ENCODE measurements around the gene BPHL. TPM values are rescaled to one million over a fixed set of nuclear protein-coding genes. Genes with fewer than 3 reads are reported as not detected.

Gene BPHL
- total RNA-seq, 2 donors from 2014 or later = 16.5 to 17.7 TPM

DNA sequence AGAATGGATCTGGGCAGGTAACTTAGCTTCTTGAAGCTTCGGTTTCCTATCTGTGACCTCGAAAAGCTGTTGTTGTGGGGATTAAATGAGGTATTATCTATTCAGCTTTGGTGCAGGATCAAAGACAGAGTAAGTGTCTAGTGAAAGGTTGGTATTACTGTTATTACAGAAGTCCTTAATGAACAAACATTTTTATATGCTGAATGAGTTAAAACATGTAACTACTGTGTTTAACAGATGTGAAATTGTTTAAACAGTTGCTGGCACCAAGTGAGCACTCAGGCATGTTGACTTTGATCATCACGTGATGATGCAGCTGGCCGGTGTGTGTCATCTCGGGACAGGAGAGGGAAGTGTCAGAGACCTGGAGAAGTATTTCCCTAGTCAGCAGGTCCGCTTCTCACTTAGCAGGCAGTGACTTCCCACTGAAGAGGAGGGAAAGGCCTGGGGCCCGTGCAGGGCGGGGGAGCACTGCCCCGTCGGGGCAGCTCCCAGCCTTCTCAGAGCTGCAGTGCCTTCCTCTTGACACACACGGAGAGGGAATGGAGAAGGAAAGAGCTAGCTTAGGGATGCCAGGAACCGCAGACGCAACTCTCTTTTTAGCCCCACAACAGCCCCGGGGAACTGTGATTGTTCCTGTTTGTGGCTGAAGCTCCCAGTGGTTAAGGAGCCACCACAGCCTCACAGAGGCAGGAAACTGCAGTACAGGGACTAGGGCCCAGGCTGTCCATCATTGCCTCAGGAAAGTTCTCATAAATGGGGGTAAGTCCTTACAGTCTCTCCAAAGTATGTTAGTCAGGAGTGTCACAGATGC is 20.8 kb downstream of the BPHL start:
- peak; percentile 85 for DNase-seq (ENCODE audit: low spot score)
- WGBS = 34% methylated on average over 14 of the region's 14 CpGs
- H3K36me3 ChIP-seq = no peaks in the 10 kb centered on the region
- H3K4me3 ChIP-seq = no peak overlapping the region
- no peaks in the 10 kb centered on the region for H3K27me3 ChIP-seq (replicated peaks; ENCODE audit: insufficient read depth)
- peak overlapping the region in 1 of 2 donors; percentile 20 for H3K27ac ChIP-seq
- intact Hi-C loops (cut with DNase I) = no loop called here
- no peaks in the 10 kb centered on the region for H3K9me3 ChIP-seq
- TF ChIP-seq, protein P1, sequence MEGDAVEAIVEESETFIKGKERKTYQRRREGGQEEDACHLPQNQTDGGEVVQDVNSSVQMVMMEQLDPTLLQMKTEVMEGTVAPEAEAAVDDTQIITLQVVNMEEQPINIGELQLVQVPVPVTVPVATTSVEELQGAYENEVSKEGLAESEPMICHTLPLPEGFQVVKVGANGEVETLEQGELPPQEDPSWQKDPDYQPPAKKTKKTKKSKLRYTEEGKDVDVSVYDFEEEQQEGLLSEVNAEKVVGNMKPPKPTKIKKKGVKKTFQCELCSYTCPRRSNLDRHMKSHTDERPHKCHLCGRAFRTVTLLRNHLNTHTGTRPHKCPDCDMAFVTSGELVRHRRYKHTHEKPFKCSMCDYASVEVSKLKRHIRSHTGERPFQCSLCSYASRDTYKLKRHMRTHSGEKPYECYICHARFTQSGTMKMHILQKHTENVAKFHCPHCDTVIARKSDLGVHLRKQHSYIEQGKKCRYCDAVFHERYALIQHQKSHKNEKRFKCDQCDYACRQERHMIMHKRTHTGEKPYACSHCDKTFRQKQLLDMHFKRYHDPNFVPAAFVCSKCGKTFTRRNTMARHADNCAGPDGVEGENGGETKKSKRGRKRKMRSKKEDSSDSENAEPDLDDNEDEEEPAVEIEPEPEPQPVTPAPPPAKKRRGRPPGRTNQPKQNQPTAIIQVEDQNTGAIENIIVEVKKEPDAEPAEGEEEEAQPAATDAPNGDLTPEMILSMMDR (IDR thresholded peaks at IDR 0.05) = no peak
- peak; percentile 94 for TF ChIP-seq POLR2AphosphoS5 (IDR thresholded peaks at IDR 0.05)
- peaks cover 11% of the 10 kb centered on the region for H3K4me1 ChIP-seq (replicated peaks)

DNA sequence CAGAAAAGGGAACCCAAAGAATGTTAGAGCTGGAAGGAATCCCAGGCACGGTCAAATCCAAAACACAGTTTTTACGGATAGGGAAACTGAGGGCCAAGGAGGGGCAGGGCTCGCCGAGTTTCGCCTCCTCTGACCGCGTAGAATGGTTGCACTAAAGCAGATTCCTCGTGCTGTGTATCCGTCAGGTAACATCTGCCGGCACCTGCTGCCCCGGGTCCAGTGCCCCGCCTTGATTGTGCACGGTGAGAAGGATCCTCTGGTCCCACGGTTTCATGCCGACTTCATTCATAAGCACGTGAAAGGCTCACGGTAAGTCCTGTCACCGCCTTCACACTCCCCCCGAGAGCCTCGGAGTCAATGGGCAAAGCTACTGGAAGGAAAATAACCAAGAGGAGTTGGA is 21.7 kb downstream of the BPHL start:
- no peaks in the 10 kb centered on the region for H3K27me3 ChIP-seq (replicated peaks; ENCODE audit: insufficient read depth)
- TF ChIP-seq, protein P1 (IDR thresholded peaks at IDR 0.05) = no peak
- no peak for TF ChIP-seq POLR2AphosphoS5 (IDR thresholded peaks at IDR 0.05)
- no peak for TF ChIP-seq POLR2A (IDR thresholded peaks at IDR 0.05)
- no peak for DNase-seq (ENCODE audit: low spot score)
- no peaks in the 10 kb centered on the region for H3K9me3 ChIP-seq
- H3K4me1 ChIP-seq (replicated peaks) = peaks cover 11% of the 10 kb centered on the region
- no peak overlapping the region for H3K4me3 ChIP-seq
- no peak overlapping the region for H3K27ac ChIP-seq
- no peaks in the 10 kb centered on the region for H3K36me3 ChIP-seq
- 96% methylated on average over 20 of the region's 20 CpGs for WGBS
- intact Hi-C loops (cut with DNase I) = no loop called here

DNA sequence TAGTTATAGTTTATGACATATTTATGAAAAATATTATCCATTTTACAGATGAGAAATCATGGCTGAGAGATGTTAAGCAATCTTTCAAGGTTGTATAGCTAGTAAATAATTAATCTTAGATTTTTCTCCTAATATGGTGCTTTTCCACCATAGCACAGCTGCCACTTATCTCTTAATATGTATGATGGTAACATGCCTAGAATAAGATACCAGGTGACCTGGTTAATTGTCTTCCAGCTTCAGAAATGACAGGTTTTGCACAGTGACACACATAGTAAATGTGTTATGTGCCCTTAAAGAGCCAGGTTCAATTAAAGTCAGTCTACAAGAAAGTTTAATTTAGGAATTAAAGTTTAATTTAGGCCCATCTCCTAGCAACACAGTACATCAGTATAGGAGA is 24.0 kb downstream of the BPHL start:
- Histone ChIP-seq H3K4me1 (replicated peaks) (peaks cover 11% of the 10 kb centered on the region), H3K4me3 (no peak overlapping the region), H3K27ac (no peak overlapping the region), H3K36me3 (no peaks in the 10 kb centered on the region), H3K27me3 (replicated peaks; ENCODE audit: insufficient read depth) (no peaks in the 10 kb centered on the region), H3K9me3 (no peaks in the 10 kb centered on the region)
- TF ChIP-seq POLR2A (IDR thresholded peaks at IDR 0.05) (no peak), POLR2AphosphoS5 (IDR thresholded peaks at IDR 0.05) (no peak)
- TF ChIP-seq, protein P1 (IDR thresholded peaks at IDR 0.05) = no peak
- intact Hi-C loops (cut with DNase I) = no loop called here
- no peak for DNase-seq (ENCODE audit: low spot score)

DNA sequence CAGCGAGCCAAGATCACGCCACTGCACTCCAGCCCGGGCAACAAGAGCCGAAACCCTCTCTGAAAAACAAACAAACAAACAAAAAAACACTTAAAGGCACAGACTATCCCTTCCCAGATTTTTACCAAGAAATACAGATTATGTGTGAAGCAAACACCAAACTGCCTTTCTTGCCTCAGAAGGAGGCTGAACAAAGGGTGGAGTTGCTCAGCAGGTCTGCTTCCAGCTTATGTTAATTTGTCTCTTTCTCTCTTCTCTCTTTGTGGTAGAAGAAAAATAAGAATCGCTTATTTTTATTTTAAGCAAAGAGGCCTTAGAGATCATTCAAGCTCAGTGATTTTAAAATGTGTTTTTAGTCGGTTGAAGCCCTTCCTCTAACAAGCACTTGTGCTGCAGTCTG is 24.6 kb downstream of the BPHL start:
- no peak for TF ChIP-seq POLR2A (IDR thresholded peaks at IDR 0.05)
- no peak for TF ChIP-seq POLR2AphosphoS5 (IDR thresholded peaks at IDR 0.05)
- TF ChIP-seq, protein P1 (IDR thresholded peaks at IDR 0.05) = no peak
- intact Hi-C loops (cut with DNase I) = no loop called here
- Histone ChIP-seq H3K27ac (no peak overlapping the region), H3K36me3 (no peaks in the 10 kb centered on the region), H3K9me3 (no peaks in the 10 kb centered on the region), H3K4me3 (no peak overlapping the region), H3K4me1 (replicated peaks) (peaks cover 11% of the 10 kb centered on the region), H3K27me3 (replicated peaks; ENCODE audit: insufficient read depth) (no peaks in the 10 kb centered on the region)
- 88% methylated on average over 6 of the region's 6 CpGs for WGBS
- DNase-seq (ENCODE audit: low spot score) = no peak

DNA sequence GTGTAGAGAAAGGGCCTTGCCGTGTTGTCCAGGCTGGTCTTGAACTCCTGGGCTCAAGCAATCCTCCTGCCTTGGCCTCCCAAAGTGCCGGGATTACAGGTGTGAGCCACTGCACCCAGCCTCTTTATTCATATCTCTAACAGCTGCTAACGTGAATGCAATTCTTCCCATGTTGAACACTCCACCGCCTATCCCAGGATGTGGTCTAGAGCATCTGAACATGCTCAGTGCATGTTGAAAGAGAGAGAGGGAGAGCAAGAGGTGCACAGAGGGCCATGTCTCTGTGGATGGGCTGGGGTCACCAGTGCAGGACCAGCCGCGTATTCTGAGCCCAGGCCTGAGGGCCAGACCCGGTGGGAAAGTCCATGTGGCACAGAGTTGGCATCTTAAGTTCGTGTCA is 26.1 kb downstream of the BPHL start:
- Histone ChIP-seq H3K4me3 (no peak overlapping the region), H3K9me3 (no peaks in the 10 kb centered on the region), H3K27ac (no peak overlapping the region), H3K27me3 (replicated peaks; ENCODE audit: insufficient read depth) (no peaks in the 10 kb centered on the region), H3K36me3 (no peaks in the 10 kb centered on the region), H3K4me1 (replicated peaks) (peaks cover 1% of the 10 kb centered on the region)
- 85% methylated on average over 8 of the region's 8 CpGs for WGBS
- no peak for DNase-seq (ENCODE audit: low spot score)
- intact Hi-C loops (cut with DNase I) = no loop called here
- TF ChIP-seq POLR2AphosphoS5 (IDR thresholded peaks at IDR 0.05) (no peak), POLR2A (IDR thresholded peaks at IDR 0.05) (no peak)
- TF ChIP-seq, protein P1 (IDR thresholded peaks at IDR 0.05) = no peak

Data from prostate gland (tissue), 2 donors.